GM13977 (cell line): ENCODE data around the gene CAPN11.
"Not testable (repeated sequence)": the region's sequence is repeated elsewhere in the genome, so short reads cannot be mapped to it uniquely, and the experiment has no call there.

Source experiments
- DNase-seq: peaks from one replicate; pipeline ENCODE4 v3.0.0; 2012; ENCODE audit warnings: low spot score
- CTCF ChIP-seq: IDR thresholded peaks from 2 replicates; pipeline ENCODE4 v1.5.1; 2012; ENCODE audit warnings: mild to moderate bottlenecking, control low read depth; ENCODE audit not compliant: insufficient read depth; ENCODE audit errors: extremely low read depth, missing control alignments
- in situ Hi-C: fragments of 300-500 bp; cut with MboI; formaldehyde crosslinking; loops from one replicate; pipeline ENCODE4 v1.12.0; 2022; ENCODE audit warnings: low sequenced_read_pairs, low pct_unique_long_range_greater_than_20kb, mixed read lengths, inconsistent platforms; ENCODE audit not compliant: unreplicated experiment

The CAPN11 gene

DNA sequence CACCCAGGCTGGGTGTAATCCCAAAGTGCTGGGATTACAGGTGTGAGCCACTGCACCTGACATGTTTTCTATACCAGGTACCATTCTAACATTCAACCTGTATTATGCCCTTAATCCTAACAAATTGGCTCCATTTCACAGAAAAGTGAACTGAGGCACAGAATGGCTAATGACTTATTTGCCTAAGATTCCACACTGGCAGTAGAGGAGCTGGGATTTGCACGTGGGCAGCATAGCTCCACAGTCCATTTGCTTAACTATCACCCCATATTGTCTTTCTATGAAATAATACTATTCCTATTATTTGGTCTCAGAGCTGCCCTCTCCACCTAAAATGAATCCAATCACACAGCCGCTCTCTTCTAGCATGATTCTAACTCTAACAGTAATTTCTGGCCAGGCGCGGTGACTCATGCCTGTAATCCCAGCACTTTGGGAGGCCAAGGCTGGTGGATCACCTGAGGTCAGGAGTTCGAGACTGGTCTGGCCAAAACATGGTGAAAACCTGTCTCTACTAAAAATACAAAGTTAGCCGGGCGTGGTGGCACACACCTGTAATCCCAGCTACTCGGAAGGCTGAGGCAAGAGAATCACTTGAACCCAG is 34.8 kb downstream of the CAPN11 start:
- no peak for DNase-seq
- TF ChIP-seq CTCF = no peak
- in situ Hi-C loops = no loop called here

- no peak for DNase-seq
- no peak for TF ChIP-seq CTCF
- in situ Hi-C loops = no loop called here
Measured at GRCh38 chr6:44194326-44194725, 35.7 kb downstream of the CAPN11 start.

DNA sequence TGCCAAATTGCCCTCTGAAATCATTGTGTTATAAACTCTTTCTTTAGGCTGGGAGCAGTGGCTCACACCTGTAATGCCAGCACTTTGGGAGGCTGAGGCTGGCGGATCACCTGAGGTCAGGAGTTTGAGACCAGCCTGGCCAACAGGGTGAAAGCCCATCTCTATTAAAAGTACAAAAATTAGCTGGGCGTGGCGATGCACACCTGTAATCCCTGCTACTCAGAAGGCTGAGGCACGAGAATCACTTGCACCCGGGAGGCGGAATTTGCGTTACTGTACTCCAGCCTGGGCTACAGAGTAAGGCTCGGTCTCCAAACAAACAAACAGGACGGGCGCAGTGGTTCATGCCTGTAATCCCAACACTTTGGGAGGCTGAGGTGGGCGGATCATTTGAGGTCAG is 37.7 kb downstream of the CAPN11 start:
- in situ Hi-C loops, DNase-seq: not testable (repeated sequence)

DNA sequence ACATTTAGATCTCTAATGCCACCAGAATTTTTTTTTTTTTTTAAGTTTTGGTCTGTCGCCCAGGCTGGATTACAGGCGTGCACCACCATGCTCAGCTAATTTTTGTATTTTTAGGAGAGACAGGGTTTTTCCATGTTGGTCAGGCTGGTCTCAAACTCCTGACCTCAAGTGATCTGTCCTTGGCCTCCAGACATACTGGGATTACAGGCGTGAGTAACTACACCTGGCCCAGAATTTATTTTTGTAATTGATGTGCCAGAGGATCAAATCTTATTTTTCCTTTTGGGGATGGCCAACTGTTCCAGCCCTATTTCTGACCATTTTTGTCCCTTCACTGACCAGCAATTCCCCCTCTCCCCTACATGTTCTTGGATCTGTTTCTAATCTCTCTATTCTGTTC is 40.1 kb downstream of the CAPN11 start:
- TF ChIP-seq CTCF = no peak
- in situ Hi-C loops = no loop called here
- DNase-seq = no peak

GRCh38 chr6:44199883-44200282 is 41.3 kb downstream of the CAPN11 start:
- in situ Hi-C loops = no loop called here
- DNase-seq = no peak
- no peak for TF ChIP-seq CTCF

- in situ Hi-C loops = no loop called here
Measured at GRCh38 chr6:44201200-44201599, 42.6 kb downstream of the CAPN11 start.

More at GRCh38 chr6:44201200-44201599, 42.6 kb downstream of the CAPN11 start:
- DNase-seq = no peak
- TF ChIP-seq CTCF = no peak
